ENCODE data around the gene G6PC1.
"Not testable (repeated sequence)": the region's sequence is repeated elsewhere in the genome, so short reads cannot be mapped to it uniquely, and the experiment has no call there.

Gene G6PC1

DNA sequence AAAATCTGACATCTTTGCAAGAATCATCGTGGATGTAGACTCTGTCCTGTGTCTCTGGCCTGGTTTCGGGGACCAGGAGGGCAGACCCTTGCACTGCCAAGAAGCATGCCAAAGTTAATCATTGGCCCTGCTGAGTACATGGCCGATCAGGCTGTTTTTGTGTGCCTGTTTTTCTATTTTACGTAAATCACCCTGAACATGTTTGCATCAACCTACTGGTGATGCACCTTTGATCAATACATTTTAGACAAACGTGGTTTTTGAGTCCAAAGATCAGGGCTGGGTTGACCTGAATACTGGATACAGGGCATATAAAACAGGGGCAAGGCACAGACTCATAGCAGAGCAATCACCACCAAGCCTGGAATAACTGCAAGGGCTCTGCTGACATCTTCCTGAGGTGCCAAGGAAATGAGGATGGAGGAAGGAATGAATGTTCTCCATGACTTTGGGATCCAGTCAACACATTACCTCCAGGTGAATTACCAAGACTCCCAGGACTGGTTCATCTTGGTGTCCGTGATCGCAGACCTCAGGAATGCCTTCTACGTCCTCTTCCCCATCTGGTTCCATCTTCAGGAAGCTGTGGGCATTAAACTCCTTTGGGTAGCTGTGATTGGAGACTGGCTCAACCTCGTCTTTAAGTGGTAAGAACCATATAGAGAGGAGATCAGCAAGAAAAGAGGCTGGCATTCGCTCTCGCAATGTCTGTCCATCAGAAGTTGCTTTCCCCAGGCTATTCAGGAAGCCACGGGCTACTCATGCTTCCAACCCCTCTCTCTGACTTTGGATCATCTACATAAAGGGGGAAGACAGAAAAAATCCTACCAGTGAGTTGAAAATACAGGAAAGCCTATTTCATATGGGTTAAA, at the start of gene G6PC1:
TSS of gene G6PC1 (plus strand) at position 340 of the 872 bp plus-strand sequence. CDS start at position 418, 78 bp downstream.
- DNase-seq (ENCODE audit: low spot score): no peak

DNA sequence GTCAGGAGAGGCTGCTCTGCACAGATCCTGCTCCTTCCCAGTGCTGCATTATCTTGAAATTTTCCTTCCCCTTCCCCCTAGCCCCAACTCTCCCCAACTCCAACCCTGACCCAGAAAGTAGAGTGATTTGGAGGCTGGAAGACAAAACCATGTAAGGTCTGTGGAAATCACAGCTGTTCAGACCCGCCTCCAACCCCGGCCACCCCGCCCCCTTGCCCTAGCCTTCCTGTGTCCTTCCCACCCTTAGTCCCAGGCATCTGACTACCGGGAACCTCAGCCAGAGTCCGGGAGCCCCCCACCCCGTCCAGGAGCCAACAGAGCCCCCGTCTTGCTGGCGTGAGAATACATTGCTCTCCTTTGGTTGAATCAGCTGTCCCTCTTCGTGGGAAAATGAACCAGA, 49.6 kb upstream of the G6PC1 start, which contains the start of gene AOC3:
TSS of gene AOC3 (plus strand) at position 246 of the 400 bp plus-strand sequence. CDS start at position 391, 145 bp downstream.
- DNase-seq (ENCODE audit: low spot score): no peak

DNA sequence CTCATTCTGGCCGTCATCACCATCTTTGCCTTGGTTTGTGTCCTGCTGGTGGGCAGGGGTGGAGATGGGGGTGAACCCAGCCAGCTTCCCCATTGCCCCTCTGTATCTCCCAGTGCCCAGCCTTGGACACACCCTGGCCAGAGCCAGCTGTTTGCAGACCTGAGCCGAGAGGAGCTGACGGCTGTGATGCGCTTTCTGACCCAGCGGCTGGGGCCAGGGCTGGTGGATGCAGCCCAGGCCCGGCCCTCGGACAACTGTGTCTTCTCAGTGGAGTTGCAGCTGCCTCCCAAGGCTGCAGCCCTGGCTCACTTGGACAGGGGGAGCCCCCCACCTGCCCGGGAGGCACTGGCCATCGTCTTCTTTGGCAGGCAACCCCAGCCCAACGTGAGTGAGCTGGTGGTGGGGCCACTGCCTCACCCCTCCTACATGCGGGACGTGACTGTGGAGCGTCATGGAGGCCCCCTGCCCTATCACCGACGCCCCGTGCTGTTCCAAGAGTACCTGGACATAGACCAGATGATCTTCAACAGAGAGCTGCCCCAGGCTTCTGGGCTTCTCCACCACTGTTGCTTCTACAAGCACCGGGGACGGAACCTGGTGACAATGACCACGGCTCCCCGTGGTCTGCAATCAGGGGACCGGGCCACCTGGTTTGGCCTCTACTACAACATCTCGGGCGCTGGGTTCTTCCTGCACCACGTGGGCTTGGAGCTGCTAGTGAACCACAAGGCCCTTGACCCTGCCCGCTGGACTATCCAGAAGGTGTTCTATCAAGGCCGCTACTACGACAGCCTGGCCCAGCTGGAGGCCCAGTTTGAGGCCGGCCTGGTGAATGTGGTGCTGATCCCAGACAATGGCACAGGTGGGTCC, 49.0 kb upstream of the G6PC1 start:
- not testable (repeated sequence) for DNase-seq (ENCODE audit: low spot score)

DNA sequence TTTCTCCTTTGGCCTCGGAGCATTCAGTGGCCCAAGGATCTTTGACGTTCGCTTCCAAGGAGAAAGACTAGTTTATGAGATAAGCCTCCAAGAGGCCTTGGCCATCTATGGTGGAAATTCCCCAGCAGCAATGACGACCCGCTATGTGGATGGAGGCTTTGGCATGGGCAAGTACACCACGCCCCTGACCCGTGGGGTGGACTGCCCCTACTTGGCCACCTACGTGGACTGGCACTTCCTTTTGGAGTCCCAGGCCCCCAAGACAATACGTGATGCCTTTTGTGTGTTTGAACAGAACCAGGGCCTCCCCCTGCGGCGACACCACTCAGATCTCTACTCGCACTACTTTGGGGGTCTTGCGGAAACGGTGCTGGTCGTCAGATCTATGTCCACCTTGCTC, 48.2 kb upstream of the G6PC1 start:
- no peak for DNase-seq (ENCODE audit: low spot score)

DNA sequence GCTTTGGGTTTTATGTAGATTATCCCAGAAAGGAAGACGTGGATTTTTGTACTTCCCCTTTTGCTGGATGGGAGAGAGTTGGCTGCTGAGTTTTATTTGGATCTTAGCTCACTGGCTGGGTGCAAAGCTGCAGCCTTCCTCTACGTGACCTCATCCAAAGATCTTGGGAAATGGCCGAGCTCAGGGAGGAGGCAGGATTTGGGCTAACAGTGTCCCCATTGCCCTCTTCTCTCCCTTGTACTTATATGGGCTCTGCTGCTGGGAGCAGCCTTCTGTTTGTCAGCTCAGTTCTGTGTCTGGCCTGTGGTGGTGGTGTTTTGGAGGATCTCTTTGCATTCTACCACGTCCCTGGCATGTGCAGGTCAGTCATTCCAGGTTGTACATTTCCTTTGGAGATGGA, 47.6 kb upstream of the G6PC1 start:
- no peak for DNase-seq (ENCODE audit: low spot score)

DNA sequence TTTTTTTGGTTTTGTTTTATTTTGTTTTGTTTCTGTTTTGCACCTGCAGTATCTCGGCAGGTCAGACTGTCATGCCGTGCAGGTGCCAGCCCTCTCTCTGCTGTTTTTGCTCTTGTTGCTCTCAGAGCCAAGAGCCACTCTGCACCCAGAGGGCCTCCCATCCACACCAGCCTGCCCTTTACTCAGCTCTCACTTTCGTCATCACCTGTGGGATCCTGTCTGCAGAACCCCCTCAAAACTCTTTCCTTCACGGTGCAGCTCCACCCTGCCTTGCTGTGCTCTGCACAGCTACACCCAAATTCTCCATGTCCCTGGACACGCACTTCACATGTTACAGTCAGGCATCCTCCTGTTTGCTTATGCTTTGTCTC, 47.0 kb upstream of the G6PC1 start:
- no peak for DNase-seq (ENCODE audit: low spot score)

DNA sequence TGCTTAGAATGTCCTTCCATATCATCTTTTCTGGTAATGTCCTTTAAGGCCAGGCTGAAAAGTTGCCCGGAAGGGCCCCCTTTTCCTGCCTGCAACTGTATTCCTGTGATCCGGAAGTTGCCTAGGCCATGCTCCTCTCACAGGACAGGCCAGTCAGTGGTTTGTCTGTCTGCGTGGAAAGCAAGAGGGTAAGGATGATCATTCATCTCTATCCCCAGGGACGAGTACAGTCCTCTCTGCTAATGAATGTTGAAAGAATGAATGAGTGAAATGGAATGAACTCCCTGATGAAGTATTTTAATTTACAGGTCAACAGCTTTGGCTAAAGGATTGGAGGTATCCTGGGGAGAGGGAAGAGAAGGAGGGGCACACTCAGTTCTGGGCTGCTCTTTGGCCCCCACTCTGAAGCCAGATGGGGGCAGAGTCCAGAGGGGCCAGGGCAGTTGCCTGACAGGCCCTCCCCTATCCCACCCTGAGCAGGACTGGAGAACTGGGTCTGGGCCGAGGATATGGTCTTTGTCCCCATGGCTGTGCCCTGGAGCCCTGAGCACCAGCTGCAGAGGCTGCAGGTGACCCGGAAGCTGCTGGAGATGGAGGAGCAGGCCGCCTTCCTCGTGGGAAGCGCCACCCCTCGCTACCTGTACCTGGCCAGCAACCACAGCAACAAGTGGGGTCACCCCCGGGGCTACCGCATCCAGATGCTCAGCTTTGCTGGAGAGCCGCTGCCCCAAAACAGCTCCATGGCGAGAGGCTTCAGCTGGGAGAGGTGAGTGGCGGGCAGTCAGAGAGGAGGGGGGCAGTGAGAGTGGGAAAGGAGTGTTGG, 46.4 kb upstream of the G6PC1 start:
- DNase-seq (ENCODE audit: low spot score): no peak

DNA sequence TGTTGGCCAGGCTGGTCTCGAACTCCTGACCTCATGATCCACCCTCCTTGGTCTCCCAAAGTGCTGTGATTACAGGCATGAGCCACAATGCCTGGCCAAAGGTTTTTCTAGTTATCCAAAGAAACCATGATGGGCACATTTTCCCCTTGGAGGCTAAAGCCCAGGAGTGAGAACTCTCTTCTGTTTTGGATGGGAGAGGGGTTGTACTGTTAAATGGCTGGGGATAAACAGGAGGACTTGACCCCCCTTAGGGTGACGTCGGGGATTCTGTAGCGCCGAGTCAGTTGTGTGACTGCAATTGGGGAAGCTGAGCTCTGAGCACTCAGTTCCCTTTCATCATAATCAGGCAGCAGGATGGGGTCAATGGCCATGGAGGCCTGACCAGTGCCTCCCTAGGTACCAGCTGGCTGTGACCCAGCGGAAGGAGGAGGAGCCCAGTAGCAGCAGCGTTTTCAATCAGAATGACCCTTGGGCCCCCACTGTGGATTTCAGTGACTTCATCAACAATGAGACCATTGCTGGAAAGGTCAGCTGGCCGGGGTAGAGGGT, 45.5 kb upstream of the G6PC1 start:
- DNase-seq (ENCODE audit: low spot score): no peak

DNA sequence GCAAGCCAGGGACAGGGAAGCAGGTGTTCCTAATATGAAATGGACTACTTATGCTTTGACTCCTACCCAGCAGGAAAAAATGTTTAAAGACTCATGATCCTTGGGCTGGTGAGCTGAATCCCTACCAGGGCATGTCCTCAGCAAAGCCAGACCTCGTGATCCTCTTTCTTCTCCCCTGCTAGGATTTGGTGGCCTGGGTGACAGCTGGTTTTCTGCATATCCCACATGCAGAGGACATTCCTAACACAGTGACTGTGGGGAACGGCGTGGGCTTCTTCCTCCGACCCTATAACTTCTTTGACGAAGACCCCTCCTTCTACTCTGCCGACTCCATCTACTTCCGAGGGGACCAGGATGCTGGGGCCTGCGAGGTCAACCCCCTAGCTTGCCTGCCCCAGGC, 44.5 kb upstream of the G6PC1 start:
- DNase-seq (ENCODE audit: low spot score): not testable (repeated sequence)

DNA sequence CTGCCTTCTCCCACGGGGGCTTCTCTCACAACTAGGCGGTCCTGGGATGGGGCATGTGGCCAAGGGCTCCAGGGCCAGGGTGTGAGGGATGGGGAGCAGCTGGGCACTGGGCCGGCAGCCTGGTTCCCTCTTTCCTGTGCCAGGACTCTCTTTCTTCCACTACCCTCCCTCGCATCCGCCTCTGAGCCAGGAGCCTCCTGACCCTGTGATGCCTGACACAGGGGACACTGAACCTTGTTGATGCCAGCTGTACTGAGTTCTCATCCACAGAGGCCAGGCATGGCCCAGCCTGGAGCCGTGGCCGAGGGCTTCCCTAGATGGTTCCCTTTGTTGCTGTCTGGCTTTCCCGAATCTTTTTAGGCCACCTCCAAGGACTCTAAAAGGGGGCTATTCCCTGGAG, 44.1 kb upstream of the G6PC1 start:
- DNase-seq (ENCODE audit: low spot score): not testable (repeated sequence)

DNA sequence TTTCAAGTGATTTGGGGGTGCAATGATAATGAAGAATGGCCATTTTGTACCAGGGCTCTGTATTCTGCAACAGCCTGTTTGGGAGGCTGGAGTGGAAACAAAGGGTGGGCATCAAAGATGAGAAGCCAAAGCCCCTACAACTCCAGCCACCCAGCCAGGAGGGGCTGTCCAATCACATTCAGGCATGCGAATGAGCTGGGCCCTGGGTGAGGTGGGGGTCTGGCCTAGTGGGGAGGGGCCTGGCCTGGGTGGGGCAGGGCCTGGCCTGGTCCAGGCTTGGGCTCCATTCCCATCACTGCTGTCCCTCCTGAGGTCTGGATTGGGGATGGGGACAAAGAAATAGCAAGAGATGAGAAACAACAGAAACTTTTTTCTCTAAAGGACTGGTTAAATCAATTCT, 43.2 kb upstream of the G6PC1 start:
- DNase-seq (ENCODE audit: low spot score): no peak

DNA sequence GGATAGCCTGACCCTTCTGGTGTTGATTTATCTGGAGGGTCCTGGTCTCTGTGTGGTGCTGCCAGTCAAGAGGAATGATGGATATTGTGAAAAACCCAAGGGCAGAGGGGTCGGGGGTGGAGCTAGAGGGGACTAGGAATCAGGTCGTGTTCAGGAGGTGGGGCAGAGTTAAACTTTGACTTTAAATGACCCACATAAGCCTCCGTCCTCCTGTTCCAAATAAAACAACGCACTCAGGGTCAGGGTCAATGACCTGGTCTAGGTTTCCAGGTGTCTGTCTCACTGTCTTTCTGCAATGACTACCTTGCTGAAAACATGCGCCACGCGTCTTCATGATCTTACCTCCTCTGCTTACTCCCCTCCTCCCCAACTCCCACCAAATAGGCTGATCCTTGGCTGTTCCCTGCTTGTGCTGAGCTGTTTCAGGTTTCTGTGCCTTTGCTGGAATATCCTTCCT, 34.9 kb upstream of the G6PC1 start:
- DNase-seq (ENCODE audit: low spot score): no peak

DNA sequence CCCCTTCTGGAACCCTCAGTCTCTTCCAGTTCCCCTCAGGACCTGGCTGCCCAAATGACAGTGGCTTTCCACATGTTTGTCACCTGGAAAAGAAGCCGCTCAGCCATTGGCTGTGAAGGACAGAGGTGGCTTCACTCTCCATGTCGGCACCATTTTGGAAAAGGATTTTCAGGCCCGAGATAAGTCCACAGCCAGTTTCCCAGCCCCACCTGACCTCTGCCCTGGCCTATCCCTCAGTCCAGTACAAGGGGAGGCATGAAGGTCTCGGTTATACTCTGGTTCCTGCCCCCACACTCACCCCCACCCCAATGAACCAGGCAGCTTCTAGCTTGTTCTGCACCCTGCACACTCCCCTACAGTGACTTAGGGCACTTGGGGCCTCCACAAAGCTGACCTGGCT, 34.4 kb upstream of the G6PC1 start:
- no peak for DNase-seq (ENCODE audit: low spot score)

DNA sequence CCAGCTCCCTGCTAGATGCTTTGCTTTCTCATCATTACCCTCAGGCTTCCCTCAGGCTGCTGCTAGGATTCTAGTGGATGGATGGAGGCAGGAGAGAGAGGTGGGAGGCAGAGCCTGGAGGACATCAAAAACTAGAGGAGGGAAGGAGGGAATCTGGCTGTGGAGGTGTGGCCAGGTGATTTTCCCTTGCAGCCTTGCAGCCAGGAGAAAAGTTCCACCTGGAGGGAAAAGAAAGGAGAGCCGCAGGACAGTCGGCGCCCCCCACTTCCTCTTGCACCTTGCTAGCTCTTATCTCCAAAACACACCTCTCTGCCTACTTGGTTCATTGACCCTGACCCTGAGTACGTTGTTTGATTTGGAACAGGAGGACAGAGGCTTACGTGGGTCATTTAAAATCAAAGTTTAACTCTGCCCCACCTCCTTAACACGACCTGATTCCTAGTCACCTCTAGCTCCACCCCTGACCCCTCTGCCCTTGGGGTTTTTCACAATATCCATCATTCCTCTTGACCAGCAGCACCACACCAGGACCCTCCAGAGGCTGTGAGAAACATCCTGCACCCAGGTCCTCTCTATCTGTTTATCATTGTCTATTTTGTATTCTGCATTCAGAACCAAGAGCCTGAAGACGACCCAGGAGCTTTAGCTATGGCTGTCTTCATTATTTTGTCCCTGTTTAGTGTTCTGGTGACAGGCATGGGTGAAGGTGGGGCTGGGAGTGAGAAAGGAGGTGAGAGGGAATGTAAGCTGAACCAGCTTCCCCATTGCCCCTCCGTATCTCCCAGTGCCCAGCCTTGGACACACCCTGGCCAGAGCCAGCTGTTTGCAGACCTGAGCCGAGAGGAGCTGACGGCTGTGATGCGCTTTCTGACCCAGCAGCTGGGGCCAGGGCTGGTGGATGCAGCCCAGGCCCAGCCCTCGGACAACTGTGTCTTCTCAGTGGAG, 33.7 kb upstream of the G6PC1 start:
- DNase-seq (ENCODE audit: low spot score): no peak

DNA sequence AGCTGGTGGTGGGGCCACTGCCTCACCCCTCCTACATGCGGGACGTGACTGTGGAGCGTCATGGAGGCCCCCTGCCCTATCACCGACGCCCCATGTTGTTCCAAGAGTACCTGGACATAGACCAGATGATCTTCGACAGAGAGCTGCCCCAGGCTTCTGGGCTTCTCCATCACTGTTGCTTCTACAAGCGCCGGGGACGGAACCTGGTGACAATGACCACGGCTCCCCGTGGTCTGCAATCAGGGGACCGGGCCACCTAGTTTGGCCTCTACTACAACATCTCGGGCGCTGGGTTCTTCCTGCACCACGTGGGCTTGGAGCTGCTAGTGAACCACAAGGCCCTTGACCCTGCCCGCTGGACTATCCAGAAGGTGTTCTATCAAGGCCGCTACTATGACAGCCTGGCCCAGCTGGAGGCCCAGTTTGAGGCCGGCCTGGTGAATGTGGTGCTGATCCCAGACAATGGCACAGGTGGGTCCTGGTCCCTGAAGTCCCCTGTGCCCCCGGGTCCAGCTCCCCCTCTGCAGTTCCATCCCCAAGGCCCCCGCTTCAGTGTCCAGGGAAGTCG, 32.8 kb upstream of the G6PC1 start:
- not testable (repeated sequence) for DNase-seq (ENCODE audit: low spot score)

DNA sequence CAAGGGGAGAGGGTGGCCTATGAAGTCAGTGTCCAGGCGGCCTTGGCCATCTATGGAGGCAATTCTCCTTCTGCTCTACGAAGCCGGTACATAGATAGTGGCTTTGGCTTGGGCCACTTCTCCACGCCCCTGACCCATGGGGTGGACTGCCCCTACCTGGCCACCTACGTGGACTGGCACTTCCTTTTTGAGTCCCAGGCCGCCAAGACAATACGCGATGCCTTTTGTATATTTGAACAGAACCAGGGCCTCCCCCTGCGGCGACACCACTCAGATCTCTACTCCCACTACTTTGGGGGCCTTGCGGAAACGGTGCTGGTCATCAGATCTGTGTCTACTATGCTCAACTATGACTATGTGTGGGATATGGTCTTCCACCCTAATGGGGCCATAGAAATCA, 32.3 kb upstream of the G6PC1 start:
- DNase-seq (ENCODE audit: low spot score): no peak

DNA sequence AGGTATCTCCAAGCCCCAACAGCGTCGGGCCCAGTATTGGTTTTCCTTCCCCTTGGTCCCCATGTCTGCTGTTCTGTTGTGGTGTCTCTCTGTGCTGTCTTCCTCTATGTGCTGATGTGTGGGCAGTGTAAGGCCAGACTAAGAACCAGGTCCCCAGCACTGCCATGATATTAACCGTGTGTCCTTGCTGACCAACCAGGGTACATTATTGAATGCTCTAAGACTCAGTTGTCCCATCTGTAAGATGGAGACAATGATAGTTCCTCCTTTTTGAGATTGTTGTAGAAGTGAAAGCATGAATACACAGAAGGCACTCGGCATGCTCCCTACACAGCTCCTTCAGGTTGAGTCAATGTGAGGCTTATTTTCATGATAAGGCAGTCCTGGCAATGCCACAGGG, 29.0 kb upstream of the G6PC1 start:
- no peak for DNase-seq (ENCODE audit: low spot score)

DNA sequence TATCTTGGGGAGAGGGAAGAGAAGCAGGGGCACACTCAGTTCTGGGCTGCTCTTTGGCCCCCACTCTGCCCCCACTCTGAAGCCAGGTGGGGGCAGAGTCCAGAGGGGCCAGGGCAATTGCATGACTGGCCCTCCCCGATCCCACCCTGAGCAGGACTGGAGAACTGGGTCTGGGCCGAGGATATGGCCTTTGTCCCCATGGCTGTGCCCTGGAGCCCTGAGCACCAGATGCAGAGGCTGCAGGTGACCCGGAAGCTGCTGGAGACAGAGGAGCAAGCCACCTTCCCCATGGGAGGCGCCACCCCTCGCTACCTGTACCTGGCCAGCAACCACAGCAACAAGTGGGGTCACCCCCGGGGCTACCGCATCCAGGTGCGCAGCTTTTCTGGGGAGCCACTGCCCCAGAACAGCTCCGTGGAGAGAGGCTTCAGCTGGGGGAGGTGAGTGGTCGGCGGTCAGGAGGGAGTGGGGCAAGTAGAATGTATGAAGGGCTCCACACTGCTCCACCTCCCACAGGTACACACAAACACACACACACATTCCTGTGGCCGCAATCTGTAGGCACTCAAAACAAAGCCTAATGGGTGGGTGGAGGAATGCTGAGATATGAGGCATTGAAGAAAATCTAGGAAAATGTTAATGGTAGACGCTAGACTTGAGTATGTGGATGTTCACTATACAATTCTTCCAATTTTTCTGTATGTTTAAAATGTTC, 28.2 kb upstream of the G6PC1 start:
- no peak for DNase-seq (ENCODE audit: low spot score)

DNA sequence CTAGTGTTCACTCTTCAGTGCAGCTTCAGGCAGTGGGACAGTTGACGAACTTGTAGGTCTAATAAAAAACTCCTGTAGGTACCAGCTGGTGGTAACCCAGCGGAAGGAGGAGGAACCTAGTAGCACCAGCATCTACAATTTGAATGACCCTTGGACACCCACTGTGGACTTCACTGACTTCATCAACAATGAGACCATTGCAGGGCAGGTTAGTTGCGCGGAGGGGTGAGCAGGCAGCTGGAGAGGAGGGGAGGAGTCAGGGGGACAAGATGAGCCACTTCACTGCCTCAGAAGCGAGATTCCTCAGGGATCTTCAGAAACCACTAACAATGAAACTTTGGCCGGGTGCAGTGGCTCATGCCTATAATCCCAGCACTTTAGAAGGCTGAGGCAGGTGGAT, 27.3 kb upstream of the G6PC1 start:
- DNase-seq (ENCODE audit: low spot score): no peak
